HepG2 (cell line): ENCODE data around the gene RELL2. TPM values are rescaled to one million over a fixed set of nuclear protein-coding genes. Genes with fewer than 3 reads are reported as not detected.

Experiments
- CAMTA2 ChIP-seq: sonication (generic); formaldehyde crosslinking; IDR thresholded peaks from 2 replicates; pipeline ENCODE4 v1.4.0; 2020; ENCODE audit warnings: mild to moderate bottlenecking, missing genetic modification reagents, borderline replicate concordance
- CBFB ChIP-seq: sonication (generic); formaldehyde crosslinking; IDR thresholded peaks from 2 replicates; pipeline ENCODE4 v1.4.0; 2020; ENCODE audit warnings: missing genetic modification reagents
- CREB1 ChIP-seq, 2 experiments: fragments of 450-650 bp in 1 of 2; IDR thresholded peaks; 2 replicates each; pipeline ENCODE4 v1.6.1; 2016 to 2017; ENCODE audit warnings: control low read depth in 1 of 2, mild to moderate bottlenecking in 1 of 2, missing compliant biosample characterization in 1 of 2, missing genetic modification characterization in 1 of 2
- FOXM1 ChIP-seq: sonication (generic); formaldehyde crosslinking; IDR thresholded peaks from 2 replicates; pipeline ENCODE4 v1.5.0; 2020; ENCODE audit warnings: missing genetic modification reagents
- HOXA9 ChIP-seq: sonication (generic); formaldehyde crosslinking; IDR thresholded peaks from 2 replicates; pipeline ENCODE4 v1.8.1; 2022; ENCODE audit warnings: missing genetic modification reagents, mild to moderate bottlenecking, moderate library complexity, borderline replicate concordance
- IRX3 ChIP-seq: sonication (generic); formaldehyde crosslinking; IDR thresholded peaks from 2 replicates; pipeline ENCODE4 v1.8.1; 2023; ENCODE audit warnings: mild to moderate bottlenecking, low read depth, missing genetic modification reagents, borderline replicate concordance
- KDM1A ChIP-seq: IDR thresholded peaks from 2 replicates; pipeline ENCODE4 v1.6.1; 2016; ENCODE audit warnings: missing compliant biosample characterization
- NFKBIZ ChIP-seq: IDR thresholded peaks from 2 replicates; pipeline ENCODE4 v1.6.1; 2018; ENCODE audit warnings: missing genetic modification reagents, missing compliant biosample characterization
- NR2C2 ChIP-seq: sonication (generic); formaldehyde crosslinking; IDR thresholded peaks from 2 replicates; pipeline ENCODE4 v1.4.0; 2020; ENCODE audit warnings: missing genetic modification reagents, mild to moderate bottlenecking, moderate library complexity, borderline replicate concordance
- SNAPC4 ChIP-seq: sonication (generic); formaldehyde crosslinking; IDR thresholded peaks from 2 replicates; pipeline ENCODE4 v1.4.0; 2020; ENCODE audit warnings: mild to moderate bottlenecking, missing genetic modification reagents
- STAT5B ChIP-seq: sonication (generic); formaldehyde crosslinking; IDR thresholded peaks from 2 replicates; pipeline ENCODE4 v1.4.0; 2020; ENCODE audit warnings: missing genetic modification reagents
- TMF1 ChIP-seq: sonication (generic); formaldehyde crosslinking; IDR thresholded peaks from 2 replicates; pipeline ENCODE4 v1.8.1; 2022; ENCODE audit warnings: low read depth, missing genetic modification reagents
- ZIK1 ChIP-seq: sonication (generic); formaldehyde crosslinking; IDR thresholded peaks from 2 replicates; pipeline ENCODE4 v1.5.0; 2020; ENCODE audit warnings: mild to moderate bottlenecking, low read depth, missing genetic modification reagents, borderline replicate concordance
- ZNF451 ChIP-seq: sonication (generic); formaldehyde crosslinking; IDR thresholded peaks from 2 replicates; pipeline ENCODE4 v1.5.0; 2020; ENCODE audit warnings: mild to moderate bottlenecking, missing genetic modification reagents
- ZNF501 ChIP-seq: sonication (generic); formaldehyde crosslinking; IDR thresholded peaks from 2 replicates; pipeline ENCODE4 v1.5.1; 2020; ENCODE audit warnings: mild to moderate bottlenecking, moderate library complexity, missing genetic modification reagents
- ZNF770 ChIP-seq: sonication (generic); formaldehyde crosslinking; IDR thresholded peaks from 2 replicates; pipeline ENCODE4 v1.5.0; 2020; ENCODE audit warnings: mild to moderate bottlenecking, missing genetic modification reagents
- polyA plus RNA-seq, 8 experiments: library from polyadenylated mRNA; depleted of rRNA in 3 of 8; stranded (reverse) in 7 of 8; unstranded in 1 of 8; fragments of >200 nt; fragmentation: Illumina TruSeq in 4 of 8; extraction: Trizol in 4 of 8; gene quantifications; 2 replicates each; pipeline versions ENCODE4 v1.2.1 to v1.2.3, GENCODE V29; 2011 to 2016; ENCODE audit warnings: low read depth in 4 of 8, missing spikeins in 1 of 8, mixed read lengths in 1 of 8; ENCODE audit not compliant: insufficient read depth in 1 of 8
- total RNA-seq, 5 experiments: library from RNA; depleted of rRNA; stranded (reverse); fragments of >200 nt; fragmentation: Illumina TruSeq; extraction: Trizol; gene quantifications; 2 replicates each; pipeline ENCODE4 v1.2.3, GENCODE V29; 2016; ENCODE audit warnings: low read depth in 1 of 5
- TF ChIP-seq, protein P1 (sequence below): sonication (generic); formaldehyde crosslinking; IDR thresholded peaks from 2 replicates; pipeline ENCODE4 v1.9.0; 2021; ENCODE audit warnings: missing genetic modification reagents, mild to moderate bottlenecking, borderline replicate concordance
- TF ChIP-seq, protein P2 (sequence below): sonication (generic); formaldehyde crosslinking; IDR thresholded peaks from 2 replicates; pipeline ENCODE4 v1.4.0; 2020; ENCODE audit warnings: missing genetic modification reagents
- TF ChIP-seq, protein P3 (sequence below): IDR thresholded peaks from 2 replicates; pipeline ENCODE4 v1.6.1; 2016; ENCODE audit warnings: missing genetic modification reagents, missing compliant biosample characterization

The RELL2 gene
- total and polyA plus RNA-seq, 2 of the 13 experiments (the other 11 are each of a cell fraction or from before 2014, with no cell fraction given): 6.4 to 8.3 TPM

GRCh38 chr5:141636413-141637122 is at the start of gene RELL2, which contains the start of gene HDAC3 (continued):
- TF ChIP-seq ZNF770 (CRISPR knock-in tag): no peak
- TF ChIP-seq FOXM1 (CRISPR knock-in tag): no peak
- TF ChIP-seq NR2C2 (CRISPR knock-in tag): no peak
- no peak for TF ChIP-seq STAT5B (CRISPR knock-in tag)
- TF ChIP-seq, protein P1, sequence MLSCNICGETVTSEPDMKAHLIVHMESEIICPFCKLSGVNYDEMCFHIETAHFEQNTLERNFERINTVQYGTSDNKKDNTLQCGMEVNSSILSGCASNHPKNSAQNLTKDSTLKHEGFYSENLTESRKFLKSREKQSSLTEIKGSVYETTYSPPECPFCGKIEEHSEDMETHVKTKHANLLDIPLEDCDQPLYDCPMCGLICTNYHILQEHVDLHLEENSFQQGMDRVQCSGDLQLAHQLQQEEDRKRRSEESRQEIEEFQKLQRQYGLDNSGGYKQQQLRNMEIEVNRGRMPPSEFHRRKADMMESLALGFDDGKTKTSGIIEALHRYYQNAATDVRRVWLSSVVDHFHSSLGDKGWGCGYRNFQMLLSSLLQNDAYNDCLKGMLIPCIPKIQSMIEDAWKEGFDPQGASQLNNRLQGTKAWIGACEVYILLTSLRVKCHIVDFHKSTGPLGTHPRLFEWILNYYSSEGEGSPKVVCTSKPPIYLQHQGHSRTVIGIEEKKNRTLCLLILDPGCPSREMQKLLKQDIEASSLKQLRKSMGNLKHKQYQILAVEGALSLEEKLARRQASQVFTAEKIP (CRISPR knock-in tag): no peak
- peak; percentile 90 for TF ChIP-seq ZNF501 (CRISPR knock-in tag)
- TF ChIP-seq, protein P2, sequence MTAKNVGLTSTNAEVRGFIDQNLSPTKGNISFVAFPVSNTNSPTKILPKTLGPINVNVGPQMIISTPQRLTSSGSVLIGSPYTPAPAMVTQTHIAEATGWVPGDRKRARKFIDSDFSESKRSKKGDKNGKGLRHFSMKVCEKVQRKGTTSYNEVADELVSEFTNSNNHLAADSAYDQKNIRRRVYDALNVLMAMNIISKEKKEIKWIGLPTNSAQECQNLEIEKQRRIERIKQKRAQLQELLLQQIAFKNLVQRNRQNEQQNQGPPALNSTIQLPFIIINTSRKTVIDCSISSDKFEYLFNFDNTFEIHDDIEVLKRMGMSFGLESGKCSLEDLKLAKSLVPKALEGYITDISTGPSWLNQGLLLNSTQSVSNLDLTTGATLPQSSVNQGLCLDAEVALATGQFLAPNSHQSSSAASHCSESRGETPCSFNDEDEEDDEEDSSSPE: no peak
- peak; percentile 57; the same call in 1 of the 2 replicates for TF ChIP-seq ZNF451 (CRISPR knock-in tag)
- TF ChIP-seq IRX3 (CRISPR knock-in tag): no peak
- TF ChIP-seq CAMTA2: no peak; the same call in 1 of the 2 replicates
- TF ChIP-seq CBFB (CRISPR knock-in tag): no peak
- TF ChIP-seq KDM1A: no peak
- TF ChIP-seq SNAPC4 (CRISPR knock-in tag): no peak
- no peak for TF ChIP-seq TMF1 (CRISPR knock-in tag)
- no peak for TF ChIP-seq HOXA9 (CRISPR knock-in tag)
- TF ChIP-seq ZIK1 (CRISPR knock-in tag): no peak
- TF ChIP-seq CREB1 (IDR thresholded peaks at IDR 0.05): no peak; the same call in 1 of the 2 replicates
- no peak for TF ChIP-seq CREB1 (CRISPR knock-in tag; IDR thresholded peaks at IDR 0.05)
- no peak for TF ChIP-seq NFKBIZ (CRISPR knock-in tag)
- TF ChIP-seq, protein P3, sequence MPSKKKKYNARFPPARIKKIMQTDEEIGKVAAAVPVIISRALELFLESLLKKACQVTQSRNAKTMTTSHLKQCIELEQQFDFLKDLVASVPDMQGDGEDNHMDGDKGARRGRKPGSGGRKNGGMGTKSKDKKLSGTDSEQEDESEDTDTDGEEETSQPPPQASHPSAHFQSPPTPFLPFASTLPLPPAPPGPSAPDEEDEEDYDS (CRISPR knock-in tag): peak; percentile 40; the same call in 1 of the 2 replicates
